Breast epithelium (tissue), 3 donors: ENCODE results near the gene RNASE8.

Experiments used
- CTCF ChIP-seq, 3 donors: fragments of 450-650 bp; IDR thresholded peaks; one replicate each; pipeline ENCODE4 v1.5.1; 2016 to 2017; ENCODE audit warnings: antibody characterized with exemption in 3 of 3, mild to moderate bottlenecking in 3 of 3, moderate library complexity in 3 of 3
- POLR2A ChIP-seq: fragments of 450-650 bp; IDR thresholded peaks from one replicate; pipeline ENCODE4 v1.6.1; 2016; ENCODE audit warnings: antibody characterized with exemption, mild to moderate bottlenecking, moderate library complexity
- POLR2AphosphoS5 ChIP-seq, 3 donors: sonication (generic); formaldehyde crosslinking; IDR thresholded peaks; one replicate each; pipeline ENCODE4 v1.6.1; 2017; ENCODE audit warnings: antibody characterized with exemption in 3 of 3

GRCh38 chr14:21084396-21084795 lies 26.8 kb downstream of the RNASE8 start:
- TF ChIP-seq POLR2AphosphoS5 (IDR thresholded peaks at IDR 0.05) (no peak), CTCF (IDR thresholded peaks at IDR 0.05) (no peak), POLR2A (no peak)
